ENCODE measurements around the gene HEBP2.

- TF ChIP-seq CTCF (conservative IDR thresholded peaks at IDR 0.05; ENCODE audit: low read depth in 2 of 2) = peak; percentile 49 to 82
- TF ChIP-seq POLR2AphosphoS5 (IDR thresholded peaks at IDR 0.05; ENCODE audit: low read depth) = peak; percentile 73
- TF ChIP-seq EZH2phosphoT487 (IDR thresholded peaks at IDR 0.05; ENCODE audit: unreplicated experiment) = no peak
- TF ChIP-seq CREB1 (CRISPR knock-in tag; IDR thresholded peaks at IDR 0.05; ENCODE audit: low read depth) = peak; percentile 52; the same call in 1 of the 2 replicates
These were observed at the start of gene HEBP2 for GRCh38 chr6:138403801-138404665.
